GM12878 (cell line): ENCODE data around the gene PCBP4. TPM values are rescaled to one million over a fixed set of nuclear protein-coding genes. Genes with fewer than 3 reads are reported as not detected.

Experiments
- ATF7 ChIP-seq: fragments of 450-650 bp; IDR thresholded peaks from 2 replicates; pipeline ENCODE4 v1.6.1; 2016; ENCODE audit warnings: low read depth, mild to moderate bottlenecking
- CHD1 ChIP-seq: IDR thresholded peaks from 2 replicates; pipeline ENCODE4 v1.6.1; 2012; ENCODE audit warnings: low read depth, low read length, improper control_type of control experiment
- LARP7 ChIP-seq: fragments of 450-650 bp; IDR thresholded peaks from 2 replicates; pipeline ENCODE4 v1.6.1; 2017; ENCODE audit warnings: mild to moderate bottlenecking
- NBN ChIP-seq: fragments of 450-650 bp; IDR thresholded peaks from 2 replicates; pipeline ENCODE4 v1.6.1; 2016
- RB1 ChIP-seq: fragments of 450-650 bp; formaldehyde crosslinking; IDR thresholded peaks from 2 replicates; pipeline ENCODE4 v1.6.1; 2017; ENCODE audit warnings: mild to moderate bottlenecking, borderline replicate concordance
- RELA ChIP-seq: fragments of 450-650 bp; IDR thresholded peaks from 2 replicates; pipeline ENCODE4 v1.8.0; 2014; ENCODE audit warnings: borderline replicate concordance; ENCODE audit not compliant: partially characterized antibody
- SMAD1 ChIP-seq: fragments of 450-650 bp; IDR thresholded peaks from 2 replicates; pipeline ENCODE4 v1.6.1; 2018; ENCODE audit warnings: mild to moderate bottlenecking, low read depth; ENCODE audit not compliant: partially characterized antibody
- SUZ12 ChIP-seq: fragments of 200-600 bp; sonication (generic); IDR thresholded peaks from one replicate; pipeline ENCODE4 v1.6.1; 2018; ENCODE audit warnings: antibody characterized with exemption, mild to moderate bottlenecking; ENCODE audit not compliant: unreplicated experiment
- TCF3 ChIP-seq: IDR thresholded peaks from 2 replicates; pipeline ENCODE4 v1.6.1; 2012; ENCODE audit warnings: low read depth, mild to moderate bottlenecking, low read length, borderline replicate concordance; ENCODE audit not compliant: insufficient read depth
- ZNF217 ChIP-seq: fragments of 450-650 bp; IDR thresholded peaks from 2 replicates; pipeline ENCODE4 v1.6.1; 2017; ENCODE audit warnings: antibody characterized with exemption, mild to moderate bottlenecking
- ZNF384 ChIP-seq: IDR thresholded peaks from 2 replicates; pipeline ENCODE4 v1.6.1; 2012; ENCODE audit warnings: low read depth, mild to moderate bottlenecking, low read length, improper control_type of control experiment, borderline replicate concordance
- ZZZ3 ChIP-seq: IDR thresholded peaks from 2 replicates; pipeline ENCODE4 v1.6.1; 2011; ENCODE audit warnings: low read depth; ENCODE audit not compliant: control insufficient read depth, insufficient read length
- polyA plus RNA-seq, 11 experiments: library from polyadenylated mRNA; depleted of rRNA in 4 of 11; unstranded in 6 of 11; stranded (reverse) in 5 of 11; fragments of >200 nt; fragmentation: Nextera tagmentation in 4 of 11; fragmentation: Illumina TruSeq in 1 of 11; extraction: Ambion mirVana in 4 of 11; extraction: Trizol in 1 of 11; gene quantifications; 1 replicate in 1 of 11; 2 replicates in 10 of 11; pipeline versions ENCODE4 v1.2.1 to v1.2.3, GENCODE V29; 2011 to 2016; ENCODE audit warnings: inconsistent platforms in 2 of 11, missing spikeins in 2 of 11, low read depth in 1 of 11
- total RNA-seq, 4 experiments: library from RNA; depleted of rRNA in 3 of 4; stranded (reverse); fragments of >200 nt in 3 of 4; fragmentation: Illumina TruSeq in 1 of 4; extraction: Trizol in 1 of 4; gene quantifications; 2 replicates each; pipeline versions ENCODE4 v1.2.1 to v1.2.3, GENCODE V29; 2013 to 2021
- TF ChIP-seq, protein P1 (sequence below): fragments of 450-650 bp; IDR thresholded peaks from 2 replicates; pipeline ENCODE4 v1.6.1; 2017; ENCODE audit warnings: antibody characterized with exemption, mild to moderate bottlenecking, moderate library complexity
- TF ChIP-seq, protein P2 (sequence below): IDR thresholded peaks from 2 replicates; pipeline ENCODE4 v1.6.1; 2011; ENCODE audit warnings: mild to moderate bottlenecking, low read depth, low read length, moderate library complexity; ENCODE audit not compliant: insufficient replicate concordance
- TF ChIP-seq, protein P3 (sequence below): fragments of 450-650 bp; IDR thresholded peaks from 2 replicates; pipeline ENCODE4 v1.6.1; 2017; ENCODE audit warnings: mild to moderate bottlenecking, moderate library complexity
- TF ChIP-seq, protein P4 (sequence below): fragments of 450-650 bp; IDR thresholded peaks from 2 replicates; pipeline ENCODE4 v1.6.1; 2018; ENCODE audit warnings: mild to moderate bottlenecking, low read depth, moderate library complexity; ENCODE audit not compliant: partially characterized antibody

Gene PCBP4
- total and polyA plus RNA-seq, 10 of the 15 experiments (the other 5 are each of a cell fraction or from before 2014, with no cell fraction given) = 0.05 to 14.5 (median 4.2) TPM

DNA sequence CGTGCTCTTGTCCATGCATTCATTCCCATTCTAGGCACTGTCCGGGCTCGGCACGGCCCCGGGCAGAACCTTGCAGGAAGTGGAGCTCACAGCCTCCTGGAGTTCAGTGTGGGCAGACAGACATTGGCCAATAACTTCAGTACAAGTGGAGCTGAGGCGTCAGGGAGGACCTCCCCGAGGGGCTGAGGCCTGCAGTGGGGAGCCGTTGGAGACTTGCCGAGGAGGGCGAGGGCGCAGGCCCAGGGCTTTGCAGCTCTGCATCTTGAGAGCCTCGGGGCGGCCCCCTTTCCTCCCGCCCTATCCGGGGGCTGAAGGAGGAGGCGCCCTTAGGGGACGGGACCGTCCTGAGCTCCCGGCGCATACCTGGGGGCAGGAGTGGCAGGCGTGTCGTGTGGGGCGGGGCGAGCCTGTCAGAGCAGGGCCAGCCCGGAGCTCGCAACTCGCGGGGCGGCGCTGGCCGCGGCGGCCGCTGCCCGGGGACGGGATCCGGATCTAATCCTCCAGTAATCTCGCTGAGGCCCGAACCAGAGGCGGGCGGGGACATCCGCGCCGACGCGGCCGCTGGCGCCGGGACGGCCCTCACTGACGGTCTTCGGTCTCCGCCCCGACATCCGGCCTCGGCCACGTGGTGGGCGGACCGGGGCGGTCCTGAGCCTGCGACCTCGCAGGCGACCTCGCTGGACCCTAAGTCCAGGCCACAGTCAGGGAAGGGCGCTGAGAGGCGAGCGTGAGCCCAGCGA is 15.8 kb upstream of the PCBP4 start, which contains the start of gene ACY1 (continued):
- TF ChIP-seq, protein P1, sequence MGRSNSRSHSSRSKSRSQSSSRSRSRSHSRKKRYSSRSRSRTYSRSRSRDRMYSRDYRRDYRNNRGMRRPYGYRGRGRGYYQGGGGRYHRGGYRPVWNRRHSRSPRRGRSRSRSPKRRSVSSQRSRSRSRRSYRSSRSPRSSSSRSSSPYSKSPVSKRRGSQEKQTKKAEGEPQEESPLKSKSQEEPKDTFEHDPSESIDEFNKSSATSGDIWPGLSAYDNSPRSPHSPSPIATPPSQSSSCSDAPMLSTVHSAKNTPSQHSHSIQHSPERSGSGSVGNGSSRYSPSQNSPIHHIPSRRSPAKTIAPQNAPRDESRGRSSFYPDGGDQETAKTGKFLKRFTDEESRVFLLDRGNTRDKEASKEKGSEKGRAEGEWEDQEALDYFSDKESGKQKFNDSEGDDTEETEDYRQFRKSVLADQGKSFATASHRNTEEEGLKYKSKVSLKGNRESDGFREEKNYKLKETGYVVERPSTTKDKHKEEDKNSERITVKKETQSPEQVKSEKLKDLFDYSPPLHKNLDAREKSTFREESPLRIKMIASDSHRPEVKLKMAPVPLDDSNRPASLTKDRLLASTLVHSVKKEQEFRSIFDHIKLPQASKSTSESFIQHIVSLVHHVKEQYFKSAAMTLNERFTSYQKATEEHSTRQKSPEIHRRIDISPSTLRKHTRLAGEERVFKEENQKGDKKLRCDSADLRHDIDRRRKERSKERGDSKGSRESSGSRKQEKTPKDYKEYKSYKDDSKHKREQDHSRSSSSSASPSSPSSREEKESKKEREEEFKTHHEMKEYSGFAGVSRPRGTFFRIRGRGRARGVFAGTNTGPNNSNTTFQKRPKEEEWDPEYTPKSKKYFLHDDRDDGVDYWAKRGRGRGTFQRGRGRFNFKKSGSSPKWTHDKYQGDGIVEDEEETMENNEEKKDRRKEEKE = no peak
- TF ChIP-seq ZNF217 (no peak), LARP7 (0 out of 2 replicates have a peak, but pooled peaks have one; percentile 28), ZNF384 (no peak), NBN (no peak), CHD1 (no peak), SUZ12 (no peak), ATF7 (peak; percentile 2; the same call in 1 of the 2 replicates), TCF3 (no peak), RB1 (no peak; the same call in 1 of the 2 replicates), RELA (peak; percentile 50), SMAD1 (no peak), ZZZ3 (no peak)
- TF ChIP-seq, protein P2, sequence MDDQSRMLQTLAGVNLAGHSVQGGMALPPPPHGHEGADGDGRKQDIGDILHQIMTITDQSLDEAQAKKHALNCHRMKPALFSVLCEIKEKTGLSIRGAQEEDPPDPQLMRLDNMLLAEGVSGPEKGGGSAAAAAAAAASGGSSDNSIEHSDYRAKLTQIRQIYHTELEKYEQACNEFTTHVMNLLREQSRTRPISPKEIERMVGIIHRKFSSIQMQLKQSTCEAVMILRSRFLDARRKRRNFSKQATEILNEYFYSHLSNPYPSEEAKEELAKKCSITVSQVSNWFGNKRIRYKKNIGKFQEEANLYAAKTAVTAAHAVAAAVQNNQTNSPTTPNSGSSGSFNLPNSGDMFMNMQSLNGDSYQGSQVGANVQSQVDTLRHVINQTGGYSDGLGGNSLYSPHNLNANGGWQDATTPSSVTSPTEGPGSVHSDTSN = no peak
- TF ChIP-seq, protein P3, sequence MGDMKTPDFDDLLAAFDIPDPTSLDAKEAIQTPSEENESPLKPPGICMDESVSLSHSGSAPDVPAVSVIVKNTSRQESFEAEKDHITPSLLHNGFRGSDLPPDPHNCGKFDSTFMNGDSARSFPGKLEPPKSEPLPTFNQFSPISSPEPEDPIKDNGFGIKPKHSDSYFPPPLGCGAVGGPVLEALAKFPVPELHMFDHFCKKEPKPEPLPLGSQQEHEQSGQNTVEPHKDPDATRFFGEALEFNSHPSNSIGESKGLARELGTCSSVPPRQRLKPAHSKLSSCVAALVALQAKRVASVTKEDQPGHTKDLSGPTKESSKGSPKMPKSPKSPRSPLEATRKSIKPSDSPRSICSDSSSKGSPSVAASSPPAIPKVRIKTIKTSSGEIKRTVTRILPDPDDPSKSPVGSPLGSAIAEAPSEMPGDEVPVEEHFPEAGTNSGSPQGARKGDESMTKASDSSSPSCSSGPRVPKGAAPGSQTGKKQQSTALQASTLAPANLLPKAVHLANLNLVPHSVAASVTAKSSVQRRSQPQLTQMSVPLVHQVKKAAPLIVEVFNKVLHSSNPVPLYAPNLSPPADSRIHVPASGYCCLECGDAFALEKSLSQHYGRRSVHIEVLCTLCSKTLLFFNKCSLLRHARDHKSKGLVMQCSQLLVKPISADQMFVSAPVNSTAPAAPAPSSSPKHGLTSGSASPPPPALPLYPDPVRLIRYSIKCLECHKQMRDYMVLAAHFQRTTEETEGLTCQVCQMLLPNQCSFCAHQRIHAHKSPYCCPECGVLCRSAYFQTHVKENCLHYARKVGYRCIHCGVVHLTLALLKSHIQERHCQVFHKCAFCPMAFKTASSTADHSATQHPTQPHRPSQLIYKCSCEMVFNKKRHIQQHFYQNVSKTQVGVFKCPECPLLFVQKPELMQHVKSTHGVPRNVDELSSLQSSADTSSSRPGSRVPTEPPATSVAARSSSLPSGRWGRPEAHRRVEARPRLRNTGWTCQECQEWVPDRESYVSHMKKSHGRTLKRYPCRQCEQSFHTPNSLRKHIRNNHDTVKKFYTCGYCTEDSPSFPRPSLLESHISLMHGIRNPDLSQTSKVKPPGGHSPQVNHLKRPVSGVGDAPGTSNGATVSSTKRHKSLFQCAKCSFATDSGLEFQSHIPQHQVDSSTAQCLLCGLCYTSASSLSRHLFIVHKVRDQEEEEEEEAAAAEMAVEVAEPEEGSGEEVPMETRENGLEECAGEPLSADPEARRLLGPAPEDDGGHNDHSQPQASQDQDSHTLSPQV = no peak
- TF ChIP-seq, protein P4, sequence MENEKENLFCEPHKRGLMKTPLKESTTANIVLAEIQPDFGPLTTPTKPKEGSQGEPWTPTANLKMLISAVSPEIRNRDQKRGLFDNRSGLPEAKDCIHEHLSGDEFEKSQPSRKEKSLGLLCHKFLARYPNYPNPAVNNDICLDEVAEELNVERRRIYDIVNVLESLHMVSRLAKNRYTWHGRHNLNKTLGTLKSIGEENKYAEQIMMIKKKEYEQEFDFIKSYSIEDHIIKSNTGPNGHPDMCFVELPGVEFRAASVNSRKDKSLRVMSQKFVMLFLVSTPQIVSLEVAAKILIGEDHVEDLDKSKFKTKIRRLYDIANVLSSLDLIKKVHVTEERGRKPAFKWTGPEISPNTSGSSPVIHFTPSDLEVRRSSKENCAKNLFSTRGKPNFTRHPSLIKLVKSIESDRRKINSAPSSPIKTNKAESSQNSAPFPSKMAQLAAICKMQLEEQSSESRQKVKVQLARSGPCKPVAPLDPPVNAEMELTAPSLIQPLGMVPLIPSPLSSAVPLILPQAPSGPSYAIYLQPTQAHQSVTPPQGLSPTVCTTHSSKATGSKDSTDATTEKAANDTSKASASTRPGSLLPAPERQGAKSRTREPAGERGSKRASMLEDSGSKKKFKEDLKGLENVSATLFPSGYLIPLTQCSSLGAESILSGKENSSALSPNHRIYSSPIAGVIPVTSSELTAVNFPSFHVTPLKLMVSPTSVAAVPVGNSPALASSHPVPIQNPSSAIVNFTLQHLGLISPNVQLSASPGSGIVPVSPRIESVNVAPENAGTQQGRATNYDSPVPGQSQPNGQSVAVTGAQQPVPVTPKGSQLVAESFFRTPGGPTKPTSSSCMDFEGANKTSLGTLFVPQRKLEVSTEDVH = no peak
